HG03066 (cell line): Measurements from ENCODE around the gene MARCKS.

Experiments
- ATAC-seq: cut with Tn5 transposase; IDR thresholded peaks from one replicate; pipeline ENCODE4 v1.9.1; 2021; ENCODE audit warnings: low read depth; ENCODE audit not compliant: unreplicated experiment

MARCKS gene

DNA sequence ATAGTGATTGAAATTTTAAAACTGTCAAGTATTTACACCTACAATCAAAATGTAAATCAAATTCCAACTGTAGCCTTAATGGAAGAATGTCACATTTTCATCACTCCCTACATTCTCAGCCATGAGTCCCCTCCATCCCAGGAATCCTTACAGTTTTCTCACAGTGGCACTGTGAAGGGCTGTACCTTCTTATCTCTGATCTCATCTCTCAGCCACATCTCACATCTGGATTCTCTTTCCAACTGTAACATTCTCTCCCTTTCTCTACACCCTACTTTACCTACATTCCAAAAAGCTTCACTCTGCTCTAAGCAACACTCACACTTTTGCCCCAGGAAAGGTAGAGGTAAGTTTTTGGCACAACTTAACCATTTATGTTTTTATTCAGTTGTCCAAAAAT lies 8.9 kb upstream of the MARCKS start:
- ATAC-seq = no peak

DNA sequence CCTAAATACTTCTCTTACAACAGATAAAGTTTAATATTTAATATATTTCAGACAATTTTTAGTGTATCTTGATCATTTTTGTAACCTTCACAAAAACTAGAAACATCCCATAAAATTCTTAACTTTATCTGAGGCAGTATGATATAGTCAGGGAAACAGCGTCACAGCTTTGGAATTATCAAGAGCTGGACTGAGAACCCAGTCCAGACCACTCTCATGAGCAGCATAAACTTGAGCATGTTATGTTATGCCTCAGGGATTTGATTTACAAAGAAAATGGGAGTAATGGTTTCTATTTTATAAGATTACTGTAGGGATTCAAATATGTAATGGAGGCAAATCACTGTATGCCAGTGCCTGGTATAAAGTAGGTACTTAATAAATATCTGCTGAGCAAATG lies 8.3 kb upstream of the MARCKS start:
- no peak for ATAC-seq

- ATAC-seq = no peak
Observed at GRCh38 chr6:113853252-113853651, 3.9 kb upstream of the MARCKS start.

DNA sequence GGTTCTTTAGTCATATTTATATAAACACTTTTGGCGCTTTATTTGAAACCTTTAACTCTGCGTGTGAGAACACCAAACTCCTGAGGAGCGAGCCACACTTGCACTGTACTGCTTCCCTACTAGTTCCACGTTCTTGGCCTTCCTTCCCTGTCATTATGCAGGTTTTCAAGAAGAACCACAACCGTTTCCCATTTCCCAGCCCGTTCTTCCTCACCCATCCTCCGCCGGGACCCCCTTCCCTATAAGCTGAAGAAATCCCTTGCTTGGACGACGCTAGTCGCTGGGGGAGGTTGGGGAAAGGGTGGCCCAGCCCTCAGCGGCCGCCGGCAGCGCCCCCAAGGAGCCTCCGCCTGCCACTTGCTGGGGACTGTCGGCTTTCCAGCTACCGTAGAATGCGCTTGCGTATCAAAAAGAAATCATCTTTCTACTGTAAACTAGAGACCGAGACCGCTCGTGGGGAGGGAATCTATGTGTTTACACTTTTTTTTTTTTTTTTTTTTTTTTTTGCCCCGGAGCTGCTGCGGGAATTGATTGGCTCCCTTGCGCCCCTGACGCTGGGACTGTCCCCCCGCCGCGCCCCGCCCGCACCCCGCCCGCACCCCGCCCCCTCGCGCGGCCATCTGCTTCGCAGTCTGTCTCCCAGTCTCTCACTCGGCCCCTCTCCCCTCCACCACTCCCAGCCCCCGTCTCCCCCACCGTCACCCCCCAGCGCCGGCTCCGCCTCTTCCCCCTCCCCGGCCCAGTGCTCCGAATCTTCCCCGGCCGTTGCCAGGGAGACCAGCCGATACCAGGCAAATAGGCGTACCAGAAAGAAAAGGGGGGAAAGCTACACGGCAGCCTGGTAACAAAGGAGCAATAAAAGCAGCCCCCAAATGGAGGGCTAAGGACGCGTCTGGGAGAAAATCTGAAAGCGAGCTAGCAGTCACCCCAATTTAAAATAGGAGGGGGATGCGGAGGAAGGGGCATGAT lies 2.3 kb upstream of the MARCKS start:
- peak; percentile 10 for ATAC-seq

- ATAC-seq = no peak
Observed at GRCh38 chr6:113855500-113856374, 1.4 kb upstream of the MARCKS start.

GRCh38 chr6:113856375-113856624 lies 845 bp upstream of the MARCKS start:
- ATAC-seq = no peak

- no peak for ATAC-seq
Observed at GRCh38 chr6:113857556-113858479, 673 bp downstream of the MARCKS start.

GRCh38 chr6:113858480-113859348 lies 1.6 kb downstream of the MARCKS start:
- peak; percentile 72 for ATAC-seq

GRCh38 chr6:113859349-113860180 lies 2.4 kb downstream of the MARCKS start:
- no peak for ATAC-seq

GRCh38 chr6:113860181-113860955 lies 3.2 kb downstream of the MARCKS start:
- no peak for ATAC-seq

DNA sequence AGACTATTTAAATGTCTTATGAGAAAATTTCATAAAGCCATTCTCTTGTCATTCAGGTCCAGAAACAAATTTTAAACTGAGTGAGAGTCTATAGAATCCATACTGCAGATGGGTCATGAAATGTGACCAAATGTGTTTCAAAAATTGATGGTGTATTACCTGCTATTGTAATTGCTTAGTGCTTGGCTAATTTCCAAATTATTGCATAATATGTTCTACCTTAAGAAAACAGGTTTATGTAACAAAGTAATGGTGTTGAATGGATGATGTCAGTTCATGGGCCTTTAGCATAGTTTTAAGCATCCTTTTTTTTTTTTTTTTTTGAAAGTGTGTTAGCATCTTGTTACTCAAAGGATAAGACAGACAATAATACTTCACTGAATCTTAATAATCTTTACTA lies 5.0 kb downstream of the MARCKS start:
- ATAC-seq = no peak

DNA sequence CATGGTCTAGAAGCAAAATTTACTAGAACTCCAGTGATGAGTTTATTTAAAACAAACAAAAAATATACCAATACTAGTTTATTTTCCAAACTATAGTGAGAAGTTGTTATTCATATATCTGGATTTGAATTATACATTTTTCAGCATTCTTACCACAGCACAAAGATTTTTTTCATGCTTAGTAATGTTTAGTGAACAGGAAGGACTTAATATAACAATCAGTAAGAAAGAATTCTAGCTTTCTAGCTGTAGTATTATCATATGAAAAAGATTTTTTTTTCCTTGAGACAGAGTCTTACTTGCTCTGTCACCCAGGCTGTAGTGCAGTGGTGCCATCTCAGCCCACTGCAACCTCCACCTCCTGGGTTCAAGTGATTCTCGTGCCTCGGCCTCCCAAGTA lies 13.8 kb downstream of the MARCKS start:
- no peak for ATAC-seq

GRCh38 chr6:113871975-113872374 lies 14.8 kb downstream of the MARCKS start:
- ATAC-seq = no peak

GRCh38 chr6:113873043-113873667 lies 16.0 kb downstream of the MARCKS start:
- ATAC-seq = peak; percentile 93

DNA sequence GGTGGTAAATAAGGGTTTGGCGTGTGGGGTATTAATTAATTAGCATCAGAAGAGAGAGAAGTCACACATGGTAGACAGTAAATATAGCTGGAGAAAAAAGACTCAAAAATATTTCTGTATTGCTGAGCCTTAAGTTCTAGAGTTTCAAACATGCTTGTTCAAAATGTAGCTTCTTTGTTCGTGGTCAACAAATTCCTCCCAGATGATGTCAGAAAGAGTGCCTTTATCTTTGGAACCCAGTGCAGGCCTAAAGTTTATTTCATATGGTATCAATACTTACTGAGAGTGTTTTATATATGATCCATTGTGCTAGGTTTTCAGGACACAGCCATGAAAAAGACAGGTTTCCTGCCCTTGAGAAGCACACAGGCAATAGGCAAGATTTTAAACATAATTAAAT lies 18.3 kb downstream of the MARCKS start:
- no peak for ATAC-seq

DNA sequence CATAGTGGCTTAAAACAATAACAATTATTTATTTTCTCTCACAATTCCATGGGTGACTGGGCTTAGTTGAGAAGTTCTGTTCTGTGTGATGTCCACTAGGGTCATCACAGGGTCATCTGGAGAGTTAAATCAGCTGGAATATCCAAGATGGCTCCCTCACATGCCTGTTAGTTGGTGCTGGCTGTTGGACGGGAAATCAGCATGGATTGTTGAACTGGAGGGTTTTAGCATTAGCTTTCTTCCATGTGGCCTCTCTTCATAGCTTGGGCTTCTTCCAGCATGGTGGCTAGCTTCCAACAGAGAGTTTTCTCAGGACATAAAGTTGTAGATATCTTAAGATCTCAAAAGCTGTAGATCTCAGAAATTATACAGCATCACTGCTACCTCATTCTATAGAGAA lies 19.6 kb downstream of the MARCKS start:
- ATAC-seq = no peak

DNA sequence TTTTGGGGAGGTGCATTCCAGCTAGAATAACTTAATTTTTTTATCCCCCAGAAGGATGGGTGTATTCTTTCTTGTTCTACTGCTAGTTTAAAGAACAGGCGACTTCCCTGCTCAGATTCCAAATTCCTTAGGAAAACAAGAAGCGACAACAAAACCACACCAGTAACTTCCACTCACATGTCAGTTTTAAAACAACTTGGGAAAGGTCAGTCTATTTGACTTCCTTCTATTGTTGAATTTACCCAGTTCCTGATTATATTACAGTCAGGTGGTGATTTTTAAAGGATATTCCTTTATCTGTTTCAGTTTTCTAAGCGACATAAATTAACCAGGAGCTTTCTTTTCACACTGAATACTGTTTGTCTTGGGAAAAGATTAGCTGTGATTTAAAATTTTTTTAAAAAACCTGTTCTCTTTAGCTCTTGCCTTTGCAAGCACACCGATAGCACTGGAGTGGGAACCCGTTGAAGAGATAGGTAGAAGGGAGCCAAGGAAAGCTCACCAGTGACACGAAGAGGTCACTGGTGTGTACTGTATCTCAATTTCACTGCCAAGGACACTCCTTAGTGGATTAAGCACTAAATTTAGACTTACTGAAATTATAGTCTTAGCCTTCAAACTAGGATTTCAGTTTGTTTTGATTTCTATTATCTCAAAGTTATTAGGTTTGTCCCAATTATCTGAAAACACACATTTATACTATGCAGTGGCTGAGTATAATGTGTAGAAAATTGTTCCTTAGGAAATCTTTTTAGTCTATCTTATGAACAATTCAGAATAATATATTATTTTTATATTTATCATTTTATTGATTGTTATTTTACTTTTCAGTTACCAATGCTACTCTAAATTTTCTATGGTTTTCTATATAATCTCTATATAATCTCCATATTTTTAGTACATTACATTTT lies 22.3 kb downstream of the MARCKS start:
- peak; percentile 100 for ATAC-seq
